ENCODE results near the gene CSAG3.
"Not testable (repeated sequence)": the region's sequence is repeated elsewhere in the genome, so short reads cannot be mapped to it uniquely, and the experiment has no call there.

Gene CSAG3

GRCh38 chrX:152758918-152759317 is at the start of gene CSAG3:
Gene CSAG3 (plus strand): TSS chrX:152759218.
- DNase-seq (ENCODE audit: low read depth in 2 of 3, low spot score in 2 of 3): not testable (repeated sequence)

- not testable (repeated sequence) for DNase-seq (ENCODE audit: low read depth in 2 of 3, low spot score in 2 of 3)
Measured at GRCh38 chrX:152713195-152713594, 45.8 kb upstream of the CSAG3 start.

GRCh38 chrX:152713815-152714787 is 44.9 kb upstream of the CSAG3 start, which contains the start of gene MAGEA2B:
Gene MAGEA2B (plus strand): TSS chrX:152714628. CDS start chrX:152717107, 2,479 bp downstream.
- DNase-seq (ENCODE audit: low read depth in 2 of 3, low spot score in 2 of 3): not testable (repeated sequence)

GRCh38 chrX:152725409-152725808 is 33.6 kb upstream of the CSAG3 start:
- no peak for DNase-seq (ENCODE audit: low read depth in 2 of 3, low spot score in 2 of 3)

- no peak for DNase-seq (ENCODE audit: low read depth in 2 of 3, low spot score in 2 of 3)
Measured at GRCh38 chrX:152733261-152733975, 25.6 kb upstream of the CSAG3 start, which contains the start of the genes CSAG1 and MAGEA12. Gene CSAG1 (minus strand): TSS chrX:152733721. CDS start chrX:152732460, 1,261 bp downstream. Gene MAGEA12 (plus strand): TSS chrX:152733757. CDS start chrX:152736162, 2,405 bp downstream.

DNA sequence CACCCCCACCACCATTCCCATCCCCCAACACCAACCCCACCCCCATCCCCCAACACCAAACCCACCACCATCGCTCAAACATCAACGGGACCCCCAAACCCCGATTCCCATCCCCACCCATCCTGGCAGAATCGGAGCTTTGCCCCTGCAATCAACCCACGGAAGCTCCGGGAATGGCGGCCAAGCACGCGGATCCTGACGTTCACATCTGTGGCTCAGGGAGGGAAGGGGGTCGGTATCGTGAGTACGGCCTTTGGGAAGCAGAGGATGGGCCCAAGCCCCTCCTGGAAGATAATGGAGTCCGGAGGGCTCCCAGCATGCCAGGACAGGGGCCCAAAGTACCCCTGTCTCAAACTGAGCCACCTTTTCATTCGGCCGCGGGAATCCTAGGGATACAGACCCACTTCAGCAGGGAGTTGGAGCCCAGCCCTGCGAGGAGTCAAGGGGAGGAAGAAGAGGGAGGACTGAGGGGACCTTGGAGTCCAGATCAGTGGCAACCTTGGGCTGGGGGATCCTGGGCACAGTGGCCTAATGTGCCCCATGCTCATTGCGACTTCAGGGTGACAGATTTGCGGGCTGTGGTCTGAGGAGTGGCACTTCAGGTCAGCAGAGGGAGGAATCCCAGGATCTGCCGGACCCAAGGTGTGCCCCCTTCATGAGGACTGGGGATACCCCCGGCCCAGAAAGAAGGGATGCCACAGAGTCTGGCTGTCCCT is 24.7 kb upstream of the CSAG3 start:
- not testable (repeated sequence) for DNase-seq (ENCODE audit: low read depth in 2 of 3, low spot score in 2 of 3)

GRCh38 chrX:152735101-152735500 is 23.9 kb upstream of the CSAG3 start:
- no peak for DNase-seq (ENCODE audit: low read depth in 2 of 3, low spot score in 2 of 3)

GRCh38 chrX:152735860-152736511 is 23.0 kb upstream of the CSAG3 start:
- DNase-seq (ENCODE audit: low read depth in 2 of 3, low spot score in 2 of 3): no peak

DNA sequence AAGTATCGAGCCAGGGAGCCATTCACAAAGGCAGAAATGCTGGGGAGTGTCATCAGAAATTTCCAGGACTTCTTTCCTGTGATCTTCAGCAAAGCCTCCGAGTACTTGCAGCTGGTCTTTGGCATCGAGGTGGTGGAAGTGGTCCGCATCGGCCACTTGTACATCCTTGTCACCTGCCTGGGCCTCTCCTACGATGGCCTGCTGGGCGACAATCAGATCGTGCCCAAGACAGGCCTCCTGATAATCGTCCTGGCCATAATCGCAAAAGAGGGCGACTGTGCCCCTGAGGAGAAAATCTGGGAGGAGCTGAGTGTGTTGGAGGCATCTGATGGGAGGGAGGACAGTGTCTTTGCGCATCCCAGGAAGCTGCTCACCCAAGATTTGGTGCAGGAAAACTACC is 22.5 kb upstream of the CSAG3 start:
- DNase-seq (ENCODE audit: low read depth in 2 of 3, low spot score in 2 of 3): not testable (repeated sequence)

DNA sequence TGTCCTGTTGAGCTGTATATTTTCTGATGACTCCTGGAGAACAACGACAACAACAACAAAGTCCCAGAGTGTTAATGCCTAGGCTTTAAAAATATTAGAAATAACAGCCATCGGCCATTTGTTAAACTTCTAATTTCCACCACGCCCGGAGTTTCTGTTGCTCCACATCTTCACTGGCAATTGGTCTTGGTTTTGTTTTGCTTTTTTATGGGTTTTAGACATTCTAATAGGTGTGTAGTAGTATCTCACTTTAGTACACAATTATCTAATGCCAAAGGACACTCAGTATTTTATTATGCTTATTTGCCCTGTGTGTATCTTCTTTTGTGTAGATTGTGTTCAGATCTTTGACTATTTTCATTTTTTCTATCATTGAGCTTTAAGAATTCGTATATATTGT is 20.5 kb upstream of the CSAG3 start:
- DNase-seq (ENCODE audit: low read depth in 2 of 3, low spot score in 2 of 3): no peak

DNA sequence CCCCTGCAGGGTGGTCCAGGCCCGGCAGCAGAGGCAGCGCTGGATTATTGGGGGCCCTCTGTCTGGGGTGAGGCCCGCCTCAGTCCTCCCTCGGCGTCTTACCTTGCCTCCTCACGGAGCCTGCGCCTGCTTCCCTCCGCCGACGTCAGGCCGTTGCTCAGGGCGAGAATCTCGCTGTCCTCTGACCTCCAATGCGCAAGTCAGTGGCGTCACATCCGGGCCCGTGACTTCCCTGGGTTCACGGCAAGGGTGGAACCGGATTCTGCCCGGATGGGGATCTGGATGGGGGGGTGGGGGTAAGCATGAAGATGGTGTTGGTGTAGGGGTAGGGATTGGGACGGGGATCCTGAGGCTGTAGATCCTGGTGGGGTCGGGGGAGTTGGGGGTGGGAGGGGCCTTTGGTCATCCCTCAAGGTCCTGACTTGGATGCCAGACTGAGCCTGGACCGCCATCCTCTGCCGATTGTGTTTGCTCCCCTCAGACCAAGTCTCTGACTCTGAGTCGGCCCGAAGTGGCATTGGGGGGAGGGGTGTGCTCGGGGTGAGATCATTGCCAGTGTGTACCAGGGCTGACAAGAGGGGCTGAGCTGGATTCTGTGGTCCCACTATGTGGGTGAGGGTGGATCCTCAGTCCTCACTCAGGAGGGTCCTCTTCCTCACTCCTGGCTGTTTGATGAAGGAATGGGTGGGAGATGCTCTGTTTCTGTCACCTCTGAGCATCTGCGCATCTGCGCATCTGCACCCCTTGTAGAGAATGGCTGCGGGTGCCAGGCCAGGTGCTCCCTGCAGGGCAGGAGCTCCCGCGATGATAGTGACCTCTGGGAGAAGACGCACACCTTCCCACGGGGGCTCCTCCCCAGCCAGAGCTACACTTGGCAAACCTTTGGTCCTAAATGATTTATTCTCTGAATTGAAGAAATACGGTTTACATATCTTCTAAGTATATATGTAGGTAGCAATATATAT is 5.0 kb upstream of the CSAG3 start, which contains the start of gene MAGEA2:
Gene MAGEA2 (minus strand): TSS at position 157 of the 965 bp plus-strand sequence. CDS start 2,479 bp downstream, outside the sequence.
- not testable (repeated sequence) for DNase-seq (ENCODE audit: low read depth in 2 of 3, low spot score in 2 of 3)

- not testable (repeated sequence) for DNase-seq (ENCODE audit: low read depth in 2 of 3, low spot score in 2 of 3)
Measured at GRCh38 chrX:152754871-152755270, 4.1 kb upstream of the CSAG3 start.

GRCh38 chrX:152759544-152759943 is 526 bp downstream of the CSAG3 start:
- DNase-seq (ENCODE audit: low read depth in 2 of 3, low spot score in 2 of 3): not testable (repeated sequence)

DNA sequence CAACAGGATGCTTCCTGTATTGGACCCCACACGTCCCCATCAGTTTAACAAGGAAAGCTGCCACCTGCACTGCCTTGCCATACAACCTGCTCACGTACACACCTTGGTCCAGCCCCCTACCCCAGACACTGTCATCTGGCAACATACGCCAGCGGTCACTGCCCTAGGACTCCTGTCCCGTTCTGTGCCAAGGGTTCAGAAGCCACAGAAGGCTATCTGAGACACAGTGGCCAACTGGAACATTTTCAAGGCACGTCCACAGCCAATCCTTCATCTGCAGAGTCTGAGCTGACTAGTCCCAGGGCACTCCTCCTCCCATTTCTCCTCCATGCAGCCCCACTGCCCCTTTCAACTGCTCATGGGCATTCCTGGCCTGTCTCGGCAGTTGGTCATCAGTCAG is 2.6 kb downstream of the CSAG3 start:
- not testable (repeated sequence) for DNase-seq (ENCODE audit: low read depth in 2 of 3, low spot score in 2 of 3)

DNA sequence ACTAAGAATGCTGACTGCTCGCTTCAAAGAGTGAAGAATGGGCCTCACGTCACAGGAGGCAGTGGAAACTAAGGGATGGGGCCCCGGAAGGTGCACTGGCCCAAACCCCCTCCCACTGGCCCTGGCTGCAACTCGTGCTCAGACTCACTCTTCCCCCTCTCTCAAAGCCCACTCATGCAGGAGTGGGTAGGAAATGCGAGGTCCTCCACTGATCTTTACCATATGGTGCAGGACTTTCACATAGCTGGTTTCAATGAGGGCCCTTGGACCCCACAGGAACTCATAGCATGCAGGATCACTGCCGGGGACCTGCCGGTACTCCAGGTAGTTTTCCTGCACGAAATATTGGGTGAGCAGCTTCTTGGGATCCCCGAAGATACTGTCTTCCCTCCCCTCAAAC is 7.5 kb downstream of the CSAG3 start:
- not testable (repeated sequence) for DNase-seq (ENCODE audit: low read depth in 2 of 3, low spot score in 2 of 3)

GRCh38 chrX:152769549-152770289 is 10.7 kb downstream of the CSAG3 start, which contains the start of gene MAGEA6:
Gene MAGEA6 (minus strand): TSS chrX:152769689. CDS start chrX:152767650, 2,039 bp downstream.
- DNase-seq (ENCODE audit: low read depth in 2 of 3, low spot score in 2 of 3): not testable (repeated sequence)

GRCh38 chrX:152787062-152787461 is 28.0 kb downstream of the CSAG3 start:
- DNase-seq (ENCODE audit: low read depth in 2 of 3, low spot score in 2 of 3): not testable (repeated sequence)

GRCh38 chrX:152798945-152799344 is 39.9 kb downstream of the CSAG3 start:
- no peak for DNase-seq (ENCODE audit: low read depth in 2 of 3, low spot score in 2 of 3)

Measured in activated CD8-positive, alpha-beta memory T cell treated with anti-CD3 and anti-CD28 coated beads for 48 hours (primary cell).